DMS114 treated with DMSO at 0.1 percent for 48 hours (cell line): Measurements from ENCODE around the gene SLC38A11.

Experiments used
- DNase-seq: peaks from one replicate; lab custom pipeline; 2025; ENCODE audit not compliant: unreplicated experiment; lab: John Stamatoyannopoulos, UW

The SLC38A11 gene

DNA sequence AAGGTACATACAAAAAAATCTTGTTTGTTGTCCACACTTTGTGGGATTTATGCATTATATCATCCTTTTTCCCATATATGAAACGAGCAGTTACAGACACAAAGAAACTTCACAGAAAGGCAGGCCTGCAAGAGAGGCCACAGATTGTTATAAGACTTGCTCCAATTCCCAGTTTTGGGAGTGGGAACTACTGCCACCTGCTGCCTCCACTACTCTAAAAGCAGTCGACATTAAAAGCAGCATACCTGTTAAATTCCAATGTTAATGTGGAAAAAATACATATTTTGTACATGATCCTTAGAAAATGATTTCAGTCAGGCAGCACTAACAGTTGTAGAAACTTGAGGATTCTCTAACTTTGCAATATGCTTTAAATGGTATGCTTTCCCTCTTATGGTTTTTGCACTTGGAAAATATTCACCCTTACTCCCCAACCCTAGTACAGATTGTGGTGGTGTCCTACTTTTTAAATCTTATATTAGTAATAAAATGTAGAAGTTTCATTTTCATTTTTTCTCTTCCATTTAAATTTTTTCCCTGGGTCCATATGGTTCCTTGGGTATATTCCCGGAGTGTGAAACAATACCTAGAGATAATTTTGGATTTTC is 37.9 kb downstream of the SLC38A11 start:
- DNase-seq = no peak

DNA sequence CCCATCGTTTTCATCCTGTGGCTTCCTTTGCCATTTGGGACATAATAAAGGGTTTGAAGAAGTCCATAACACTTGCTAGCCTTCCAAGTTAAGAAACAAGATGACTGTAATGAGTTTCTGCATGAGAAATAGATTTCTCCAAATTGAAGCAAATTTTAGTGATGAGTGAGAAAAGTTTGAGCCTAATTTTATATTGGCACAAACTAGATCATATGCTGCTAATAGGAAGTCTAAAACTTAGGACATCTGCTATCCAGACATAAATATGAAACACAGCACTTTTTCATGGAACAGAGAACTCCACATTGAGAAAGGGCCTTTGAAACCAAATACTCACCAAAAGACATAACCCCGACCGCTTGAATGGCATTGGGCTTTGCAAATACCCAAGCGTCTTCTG is 39.8 kb downstream of the SLC38A11 start:
- DNase-seq = no peak

DNA sequence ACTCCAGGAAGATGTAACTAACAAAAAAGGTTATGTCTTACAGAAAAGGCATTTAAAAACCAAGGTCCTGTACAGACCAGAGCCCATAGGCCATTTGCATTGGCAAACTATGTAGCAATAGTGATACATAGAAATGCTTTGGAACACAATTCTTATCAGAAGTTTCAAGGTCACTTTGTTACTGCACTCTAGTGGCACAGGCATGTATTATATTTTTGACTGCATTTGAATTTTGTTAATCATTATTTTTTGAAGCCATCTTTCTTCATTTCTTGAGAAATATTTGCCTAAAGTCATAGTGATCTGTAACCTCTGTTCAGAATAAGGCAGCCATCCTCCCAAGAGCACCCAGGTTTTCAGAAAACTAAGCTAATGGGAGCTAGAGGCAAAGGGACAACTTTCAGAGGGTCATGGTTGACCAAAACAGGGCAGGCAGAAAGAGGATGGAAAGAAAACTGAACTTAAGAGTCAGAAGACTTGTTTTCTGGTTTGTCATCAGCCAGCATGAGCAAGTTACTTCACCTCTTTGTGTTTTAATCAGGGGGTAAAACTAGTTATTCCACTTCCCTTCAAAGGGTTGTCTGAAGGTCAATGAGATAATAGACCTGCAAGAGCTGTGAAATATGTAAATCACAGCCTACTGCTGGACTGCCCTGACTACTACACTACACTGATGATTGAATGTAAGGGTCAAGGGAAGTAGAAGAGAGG is 41.5 kb downstream of the SLC38A11 start:
- DNase-seq = no peak

DNA sequence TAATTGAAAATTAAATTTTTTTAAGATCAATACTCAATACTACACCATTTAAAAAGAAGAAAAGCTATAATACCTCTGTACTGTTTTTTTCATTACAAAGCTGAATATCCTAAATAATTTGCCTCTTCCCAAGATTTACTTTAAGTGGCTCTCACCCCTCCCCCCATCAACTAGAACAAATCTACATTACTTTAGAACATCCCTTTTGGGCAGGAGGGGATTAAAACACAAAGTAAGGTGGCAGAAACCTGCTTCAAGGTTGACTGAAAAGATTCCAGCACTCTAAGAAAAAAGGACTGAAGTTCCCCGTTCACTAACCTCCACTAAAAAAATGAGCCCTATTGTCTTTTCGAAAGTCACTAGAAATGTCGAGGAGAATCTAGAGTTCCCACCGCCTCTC is 42.3 kb downstream of the SLC38A11 start:
- no peak for DNase-seq

DNA sequence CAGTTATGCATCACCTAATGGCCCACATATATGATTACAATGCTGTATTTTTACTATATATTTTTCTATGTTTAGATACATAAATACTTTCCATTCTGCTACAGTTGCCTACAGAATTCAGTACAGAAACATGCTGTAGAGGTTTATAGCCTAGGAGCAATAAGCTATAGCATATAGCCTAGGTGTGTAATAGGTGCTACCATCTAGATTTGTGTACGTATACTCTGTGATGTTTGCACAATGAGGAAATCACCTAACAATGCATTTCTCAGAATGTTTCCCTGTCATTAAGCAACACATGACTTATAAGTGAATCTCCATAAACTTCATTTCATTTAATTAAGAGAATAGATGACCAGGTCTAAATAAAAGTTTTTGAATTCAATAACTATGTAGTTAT is 43.5 kb downstream of the SLC38A11 start:
- DNase-seq = no peak

DNA sequence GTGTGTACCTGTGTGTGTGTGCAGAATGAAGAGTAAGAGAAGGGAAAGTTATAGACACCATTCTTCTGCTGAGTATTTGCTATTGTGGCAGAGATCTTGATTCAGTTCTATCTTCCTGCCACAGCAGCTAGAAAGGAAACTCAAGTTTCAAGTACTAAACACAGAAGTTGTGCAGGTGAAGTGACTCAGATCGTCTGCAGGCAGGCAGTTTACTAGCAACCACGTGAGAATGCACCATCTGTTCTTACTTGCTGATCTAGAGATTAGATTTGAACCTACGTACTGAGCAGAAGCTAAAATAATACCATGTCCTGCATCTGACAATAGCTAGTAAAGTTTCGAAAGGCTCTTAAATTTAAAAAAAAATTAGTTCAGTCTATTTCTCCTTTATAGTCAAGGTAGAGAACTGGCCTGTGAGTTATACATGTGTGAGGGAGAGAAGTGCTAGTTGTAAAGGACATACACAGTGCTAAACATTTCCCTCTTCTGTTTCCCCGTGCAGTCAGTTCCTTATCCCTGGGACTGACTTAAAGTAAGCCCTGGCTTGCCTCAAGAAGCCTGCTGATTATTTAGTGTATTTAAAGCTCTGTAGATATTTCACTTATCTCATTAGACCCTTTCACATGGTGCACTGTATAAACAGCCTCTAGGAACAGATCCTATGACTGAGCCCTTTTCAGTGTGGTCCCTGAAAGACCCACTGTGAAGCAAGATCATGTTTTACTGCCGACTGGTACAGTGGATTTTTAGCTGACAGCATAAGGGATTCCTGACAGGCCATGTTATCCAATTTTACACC is 45.0 kb downstream of the SLC38A11 start:
- DNase-seq = no peak

DNA sequence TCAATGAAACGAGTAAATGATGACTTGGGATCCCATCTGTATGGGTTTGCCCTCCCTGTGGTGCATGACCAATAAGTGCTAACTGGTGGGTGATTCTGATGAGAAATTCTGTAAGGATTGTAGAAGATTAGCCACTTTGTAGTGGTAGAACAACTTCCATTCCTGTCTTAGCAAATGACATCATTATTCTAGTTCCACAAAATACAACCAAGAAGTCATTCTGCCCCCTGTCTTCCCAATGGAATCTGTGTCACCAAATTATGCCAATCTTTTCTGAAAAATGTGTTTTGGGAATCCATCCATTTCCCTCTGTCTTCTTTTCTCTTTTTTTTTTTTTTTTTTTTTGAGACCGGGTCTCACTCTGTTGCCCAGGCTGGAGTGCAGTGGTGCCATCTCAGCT is 48.4 kb downstream of the SLC38A11 start:
- DNase-seq = no peak

DNA sequence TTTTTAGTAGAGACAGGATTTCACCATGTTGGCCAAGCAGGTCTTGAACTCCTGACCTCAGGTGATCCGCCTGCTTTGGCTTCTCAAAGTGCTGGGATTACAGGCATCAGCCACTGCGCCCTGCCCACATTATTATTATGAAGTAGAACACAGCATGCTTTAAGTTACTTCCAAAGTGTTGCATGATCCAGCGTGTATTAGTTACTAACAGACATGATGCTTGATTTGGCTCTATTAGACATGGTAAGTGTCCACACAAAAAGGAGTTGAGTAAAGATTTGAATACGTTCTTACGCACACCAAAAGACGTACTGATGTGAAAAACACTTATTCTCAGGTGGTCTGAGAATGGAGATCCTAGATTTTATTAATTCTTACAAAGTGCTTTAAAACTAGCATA is 50.0 kb downstream of the SLC38A11 start:
- no peak for DNase-seq

DNA sequence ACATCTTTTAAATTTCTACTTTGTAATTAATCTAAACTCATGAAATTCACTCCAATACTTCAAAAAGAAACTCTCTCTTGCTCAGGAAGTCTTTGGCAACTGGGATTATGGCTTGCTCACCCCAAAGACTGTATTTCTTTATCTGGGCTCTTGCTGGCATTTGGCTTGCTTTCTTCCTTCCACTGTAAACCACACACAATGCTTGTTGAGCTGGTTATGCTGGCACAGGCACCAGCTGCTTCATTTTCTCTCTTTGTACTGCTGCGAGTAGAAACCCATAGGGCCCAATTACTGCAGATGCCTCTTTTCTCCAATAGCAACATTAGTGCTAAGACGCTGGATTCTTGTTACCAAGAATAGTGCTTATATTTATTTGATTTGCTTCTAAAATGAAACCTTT is 51.4 kb downstream of the SLC38A11 start:
- DNase-seq = no peak

DNA sequence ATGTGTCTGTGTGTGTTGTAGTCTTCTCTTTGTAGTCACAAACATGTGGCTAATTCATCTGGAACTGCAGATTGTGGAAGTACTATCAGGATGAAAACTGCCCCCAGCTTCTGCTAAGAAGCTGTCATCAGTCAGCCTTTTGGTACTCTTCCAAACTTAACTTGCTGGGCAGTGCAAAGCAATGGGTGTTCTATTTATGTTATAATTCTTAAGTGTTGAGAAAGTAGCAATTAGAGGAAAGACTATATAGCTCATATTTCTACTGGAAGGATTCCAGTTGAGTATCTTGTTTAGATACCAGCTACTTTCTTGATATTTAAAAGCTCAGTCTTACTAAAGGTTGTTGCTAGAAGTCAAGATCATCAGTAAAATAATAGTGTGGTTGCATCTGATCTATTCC is 52.1 kb downstream of the SLC38A11 start:
- DNase-seq = no peak

DNA sequence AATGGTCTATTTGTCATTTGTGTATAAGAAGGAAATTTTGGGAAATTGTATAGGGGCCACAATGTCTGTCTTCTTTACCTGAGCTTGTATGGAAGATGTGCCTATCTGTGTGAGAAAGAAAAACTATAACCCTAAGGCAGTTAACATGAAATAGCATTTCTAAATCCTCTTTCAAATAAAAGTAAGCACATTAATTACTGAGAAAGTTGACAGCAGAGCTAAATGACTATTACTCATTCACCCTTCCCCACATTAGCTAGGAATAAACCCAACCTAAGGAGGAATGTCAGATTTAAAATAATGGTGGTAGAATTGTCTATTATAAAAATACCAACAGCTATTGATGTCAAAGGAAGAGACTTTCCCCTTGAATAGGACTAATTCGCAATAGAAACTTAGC is 56.2 kb downstream of the SLC38A11 start:
- DNase-seq = no peak

DNA sequence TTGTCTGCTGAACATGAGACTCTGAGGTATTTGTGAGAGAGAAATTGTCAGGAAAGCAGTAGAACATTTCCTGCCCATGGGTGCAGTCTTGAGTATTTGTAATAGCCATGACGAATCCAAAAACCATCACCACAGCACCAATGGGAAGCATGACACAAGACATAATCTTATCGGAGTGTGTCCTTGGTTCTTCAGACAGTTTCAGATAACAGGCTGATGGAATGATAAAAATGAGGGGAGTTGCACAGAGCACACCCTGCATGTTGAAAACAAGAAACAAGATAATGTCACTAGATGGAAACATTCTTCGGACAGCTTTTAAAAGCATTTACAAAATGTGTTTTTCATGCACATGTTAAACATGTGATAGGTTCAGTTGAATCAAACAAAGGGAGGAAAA is 56.9 kb downstream of the SLC38A11 start:
- DNase-seq = no peak

DNA sequence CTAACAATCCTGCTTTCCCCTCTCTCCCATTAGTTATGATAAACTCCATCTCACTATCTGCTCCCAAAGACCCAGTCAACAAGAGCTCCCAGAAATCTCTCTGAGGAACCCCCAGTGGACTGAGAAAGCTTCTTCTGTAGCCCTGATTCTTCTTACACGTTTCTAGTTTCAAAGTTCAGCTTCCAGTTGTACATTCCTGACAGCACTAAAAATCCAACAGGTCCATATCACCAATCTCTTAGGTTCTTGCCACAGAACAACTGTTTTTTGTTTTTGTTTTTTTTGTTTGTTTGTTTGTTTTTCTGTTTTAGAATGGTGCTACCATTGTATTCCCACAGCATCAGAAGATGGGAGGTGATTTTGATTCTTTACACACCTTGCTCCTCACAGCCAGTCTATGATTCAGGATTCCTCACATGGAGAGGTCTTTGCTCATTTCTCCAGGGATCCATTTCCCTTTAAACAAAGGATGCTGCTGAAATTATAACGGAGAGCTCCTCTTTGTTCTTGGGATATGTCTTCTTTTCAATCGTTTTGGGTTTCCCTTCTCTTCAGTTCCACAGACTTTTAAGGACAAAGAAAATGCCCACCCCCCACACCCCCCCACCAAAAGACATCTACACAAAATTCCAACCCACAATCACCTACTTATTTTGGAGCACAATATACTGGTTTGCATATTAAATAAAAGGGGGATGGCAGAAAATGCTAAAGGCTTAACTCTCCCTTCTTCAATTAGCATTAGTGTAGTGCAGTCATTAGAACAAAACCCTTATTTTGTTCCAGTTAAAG is 57.7 kb downstream of the SLC38A11 start:
- no peak for DNase-seq

DNA sequence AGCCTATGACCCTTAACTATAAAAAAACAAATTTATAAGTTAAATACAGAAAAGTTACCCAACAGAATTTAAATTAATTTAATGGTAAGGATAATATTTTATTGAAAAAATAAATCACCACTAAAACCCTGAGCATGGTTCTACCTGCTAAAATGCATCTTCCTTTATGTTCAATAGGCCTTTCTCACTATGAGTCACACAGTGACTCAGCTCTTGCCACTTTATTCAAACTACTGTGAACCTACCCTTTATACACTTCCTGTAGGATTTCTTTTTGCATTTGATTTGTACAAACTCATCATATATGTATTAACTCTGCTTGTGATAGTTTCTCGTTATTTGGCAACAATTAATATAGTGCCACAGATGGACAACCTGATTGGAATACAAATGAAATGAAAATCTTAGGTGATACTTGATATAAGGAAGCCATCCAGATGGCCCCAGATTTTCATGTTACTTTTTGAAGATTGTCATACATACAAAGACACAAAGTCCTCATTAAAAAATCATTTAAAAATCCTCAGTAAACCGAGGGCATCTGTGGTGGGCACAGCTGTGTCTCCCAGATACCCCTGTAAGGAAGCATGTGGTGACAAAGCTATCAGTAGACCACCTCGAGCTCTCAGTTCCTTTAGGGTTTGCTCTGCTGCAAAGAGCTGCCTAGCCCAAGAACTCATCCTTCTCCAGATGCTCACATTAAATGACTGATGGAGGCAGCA is 58.5 kb downstream of the SLC38A11 start:
- DNase-seq = no peak

DNA sequence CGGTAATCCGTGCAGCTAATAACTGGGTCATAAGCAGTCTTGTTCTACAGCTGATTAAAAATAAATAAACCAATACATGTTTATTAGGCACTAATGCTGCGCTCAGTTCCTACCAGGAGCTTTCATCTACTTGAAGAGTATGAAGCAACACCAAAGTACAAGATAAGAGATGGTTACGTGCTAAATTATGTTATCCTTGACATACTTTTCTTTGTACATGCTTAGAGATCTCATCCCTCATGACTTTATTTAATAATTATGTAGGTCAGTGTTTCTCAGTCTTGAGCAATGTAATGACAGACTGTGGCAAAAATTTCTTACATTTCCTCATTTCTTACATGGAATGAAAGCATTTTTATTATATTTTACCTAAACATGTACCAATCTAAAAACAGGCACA is 59.1 kb downstream of the SLC38A11 start:
- DNase-seq = no peak

DNA sequence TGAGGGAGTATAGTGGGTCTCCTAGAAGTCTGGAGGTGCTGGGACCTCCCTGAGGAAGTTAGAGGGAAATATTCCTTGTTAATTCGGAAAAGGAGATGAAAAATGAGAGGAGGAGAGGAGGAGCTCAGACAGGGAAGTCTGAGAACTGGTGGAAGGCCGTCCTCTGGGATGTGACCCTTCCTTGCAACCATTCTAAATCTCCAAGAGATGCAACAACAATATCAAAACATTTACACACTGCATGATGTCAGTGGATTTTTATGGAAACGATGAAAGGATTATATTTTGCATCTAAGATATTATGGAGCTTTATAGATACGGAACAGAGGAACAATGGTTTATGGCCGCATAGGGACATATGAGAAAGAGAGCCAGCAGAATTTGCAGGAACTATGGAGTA is 63.9 kb downstream of the SLC38A11 start:
- DNase-seq = no peak

DNA sequence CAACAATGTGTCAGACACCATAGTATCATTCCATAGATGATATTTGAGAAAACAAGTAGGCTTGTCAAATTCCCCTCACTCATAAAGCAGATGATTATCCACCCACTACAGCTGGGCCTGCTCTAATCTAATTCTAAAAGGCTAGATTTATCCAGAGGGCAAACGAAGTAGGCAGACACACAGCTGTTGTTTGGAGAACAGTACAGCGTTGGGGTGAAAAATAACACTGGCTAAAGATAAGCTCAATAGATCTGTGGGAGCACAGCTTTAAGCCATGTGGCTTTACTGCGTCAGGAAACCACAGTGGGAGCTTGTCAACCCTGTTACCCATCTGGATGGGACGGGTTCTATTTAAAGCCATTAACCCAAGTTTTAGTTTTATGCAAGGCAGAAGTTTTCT is 64.8 kb downstream of the SLC38A11 start:
- no peak for DNase-seq

DNA sequence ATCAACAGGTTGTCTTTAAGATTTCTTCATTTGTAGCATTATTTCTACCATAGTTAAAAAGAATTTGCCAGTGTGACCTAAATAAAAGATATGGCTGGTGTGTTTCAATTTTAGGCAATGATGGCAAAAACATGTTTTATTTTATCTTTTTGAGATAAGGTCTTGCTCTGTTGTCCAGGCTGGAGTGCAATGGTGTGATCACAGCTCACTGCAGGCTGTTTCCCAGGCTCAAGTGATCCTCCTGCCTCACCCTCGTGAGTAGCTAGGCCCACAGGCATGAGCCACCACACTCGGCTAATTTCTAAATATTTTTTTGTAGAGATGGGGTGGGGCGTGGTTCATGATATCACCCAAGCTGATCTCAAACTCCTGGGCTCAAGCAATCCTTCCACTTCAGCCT is 66.7 kb downstream of the SLC38A11 start:
- no peak for DNase-seq

DNA sequence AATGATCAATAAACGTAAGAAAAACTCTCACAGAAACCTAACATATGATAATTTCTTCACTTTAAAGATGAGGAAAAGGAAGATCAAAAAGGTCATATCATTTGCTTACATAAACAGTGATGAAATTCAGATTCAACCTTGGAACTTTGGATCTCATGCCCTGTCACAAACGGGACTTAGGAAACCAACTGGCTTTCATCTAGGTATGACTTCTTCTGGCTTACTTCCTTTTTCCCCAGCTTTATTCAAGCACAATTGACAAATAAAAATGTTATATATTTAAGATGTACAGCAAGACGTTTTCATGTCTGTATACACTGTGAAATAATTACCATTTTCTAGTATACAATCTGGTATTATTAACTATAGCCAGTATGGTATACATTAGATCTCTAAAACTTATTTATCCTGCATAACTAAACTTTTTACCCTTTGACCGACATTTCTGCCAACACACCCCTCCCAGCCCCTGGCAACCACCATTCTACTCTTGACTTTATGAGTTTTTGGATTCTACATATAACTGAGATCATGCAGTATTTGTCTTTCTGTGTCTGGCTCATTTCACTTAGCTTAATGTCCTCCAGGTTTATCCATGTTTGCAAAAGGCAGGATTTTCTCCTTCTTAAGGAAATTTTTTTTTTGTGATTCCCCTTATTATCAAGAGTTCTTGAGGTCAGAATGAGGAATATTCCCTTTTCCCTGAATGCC is 67.7 kb downstream of the SLC38A11 start:
- no peak for DNase-seq

DNA sequence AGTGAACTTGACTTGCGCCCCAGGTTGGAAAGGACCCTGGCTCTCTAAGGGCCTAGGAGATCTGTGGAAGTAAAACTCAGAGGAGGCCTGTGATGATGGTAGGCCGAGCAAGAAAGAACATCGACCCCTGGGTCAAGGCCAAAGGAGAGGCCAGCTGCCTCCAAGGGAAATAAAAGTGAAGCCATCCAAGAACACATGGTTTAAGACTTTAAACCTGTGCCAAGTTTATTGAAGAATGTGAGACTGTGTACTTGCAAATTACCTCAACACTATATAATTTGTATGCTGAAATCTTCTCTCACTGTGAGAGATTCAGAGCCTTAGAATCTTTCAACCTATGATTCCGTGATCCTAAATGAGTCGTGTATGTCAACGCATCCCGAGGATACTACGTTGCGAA is 73.0 kb downstream of the SLC38A11 start:
- no peak for DNase-seq
